Osteocyte (in vitro differentiated cells): ENCODE data around the gene TBCD. TPM values are rescaled to one million over a fixed set of nuclear protein-coding genes. Genes with fewer than 3 reads are reported as not detected.

Source experiments
- DNase-seq: peaks from one replicate; pipeline ENCODE4 v3.0.0; 2021; ENCODE audit warnings: mixed read lengths; ENCODE audit not compliant: unreplicated experiment; ENCODE audit errors: extremely low spot score
- H3K27ac Mint-ChIP-seq: one replicate; pipeline ENCODE4 v1.8.0; 2021; ENCODE audit warnings: mild to moderate bottlenecking, mixed read lengths; ENCODE audit not compliant: unreplicated experiment
- H3K27me3 Mint-ChIP-seq: one replicate; pipeline ENCODE4 v1.8.0; 2021; ENCODE audit warnings: mixed read lengths; ENCODE audit not compliant: unreplicated experiment
- H3K36me3 Mint-ChIP-seq: one replicate; pipeline ENCODE4 v1.8.0; 2021; ENCODE audit warnings: mixed read lengths; ENCODE audit not compliant: unreplicated experiment
- H3K4me1 Mint-ChIP-seq: one replicate; pipeline ENCODE4 v1.8.0; 2021; ENCODE audit warnings: mixed read lengths; ENCODE audit not compliant: unreplicated experiment
- H3K4me3 Mint-ChIP-seq: one replicate; pipeline ENCODE4 v1.8.0; 2021; ENCODE audit warnings: mild to moderate bottlenecking, moderate library complexity, mixed read lengths; ENCODE audit not compliant: unreplicated experiment
- H3K9me3 Mint-ChIP-seq: one replicate; pipeline ENCODE4 v1.8.0; 2021; ENCODE audit warnings: mixed read lengths; ENCODE audit not compliant: unreplicated experiment
- CTCF ChIP-seq: fragments of 200-600 bp; sonication (generic); IDR thresholded peaks from 2 replicates; pipeline ENCODE4 v1.5.0; 2021; ENCODE audit warnings: antibody characterized with exemption, mild to moderate bottlenecking, moderate library complexity
- total RNA-seq: library from RNA; stranded (reverse); gene quantifications from 2 replicates; pipeline ENCODE4 v1.2.1, GENCODE V29; 2021

Gene TBCD
- total RNA-seq, 1 donor from 2014 or later = 74.0 TPM

- DNase-seq = no peak
- H3K4me3 Mint-ChIP-seq = no peak overlapping the region
- H3K4me1 Mint-ChIP-seq = no peaks in the 10 kb centered on the region
- H3K27ac Mint-ChIP-seq = no peak overlapping the region
- H3K9me3 Mint-ChIP-seq = no peaks in the 10 kb centered on the region
- no peak for TF ChIP-seq CTCF
- H3K36me3 Mint-ChIP-seq = peaks cover 13% of the 10 kb centered on the region
- H3K27me3 Mint-ChIP-seq = no peaks in the 10 kb centered on the region
These were observed 170.8 kb downstream of the TBCD start for GRCh38 chr17:82922646-82923045.

GRCh38 chr17:82923366-82924113 lies 171.7 kb downstream of the TBCD start:
- Mint-ChIP-seq H3K4me3 (no peak overlapping the region), H3K27ac (no peak overlapping the region), H3K27me3 (no peaks in the 10 kb centered on the region), H3K36me3 (peaks cover 13% of the 10 kb centered on the region), H3K9me3 (no peaks in the 10 kb centered on the region), H3K4me1 (no peaks in the 10 kb centered on the region)
- no peak for TF ChIP-seq CTCF
- DNase-seq = no peak

- no peak overlapping the region for H3K4me3 Mint-ChIP-seq
These were observed 172.3 kb downstream of the TBCD start for GRCh38 chr17:82924214-82924613.

GRCh38 chr17:82924812-82925211 lies 172.9 kb downstream of the TBCD start:
- TF ChIP-seq CTCF = no peak
- peaks cover 24% of the 10 kb centered on the region for H3K36me3 Mint-ChIP-seq
- no peaks in the 10 kb centered on the region for H3K9me3 Mint-ChIP-seq
- H3K4me1 Mint-ChIP-seq = no peaks in the 10 kb centered on the region
- no peaks in the 10 kb centered on the region for H3K27me3 Mint-ChIP-seq
- DNase-seq = no peak
- H3K4me3 Mint-ChIP-seq = no peak overlapping the region
- no peak overlapping the region for H3K27ac Mint-ChIP-seq

More at GRCh38 chr17:82924214-82924613, 172.3 kb downstream of the TBCD start:
- no peak for DNase-seq
- H3K9me3 Mint-ChIP-seq = no peaks in the 10 kb centered on the region
- no peaks in the 10 kb centered on the region for H3K27me3 Mint-ChIP-seq
- H3K36me3 Mint-ChIP-seq = peaks cover 20% of the 10 kb centered on the region
- H3K4me1 Mint-ChIP-seq = no peaks in the 10 kb centered on the region
- no peak overlapping the region for H3K27ac Mint-ChIP-seq
- no peak for TF ChIP-seq CTCF

- Mint-ChIP-seq H3K9me3 (no peaks in the 10 kb centered on the region), H3K27me3 (no peaks in the 10 kb centered on the region), H3K27ac (no peak overlapping the region), H3K36me3 (peaks cover 24% of the 10 kb centered on the region), H3K4me3 (no peak overlapping the region), H3K4me1 (no peaks in the 10 kb centered on the region)
- DNase-seq = no peak
- no peak for TF ChIP-seq CTCF
These were observed 173.5 kb downstream of the TBCD start for GRCh38 chr17:82925336-82925735.
